ENCODE results near the gene PDIA5. TPM values are rescaled to one million over a fixed set of nuclear protein-coding genes. Genes with fewer than 3 reads are reported as not detected.

Gene PDIA5
- total RNA-seq, 1 experiment from 2014 or later = 16.1 TPM

DNA sequence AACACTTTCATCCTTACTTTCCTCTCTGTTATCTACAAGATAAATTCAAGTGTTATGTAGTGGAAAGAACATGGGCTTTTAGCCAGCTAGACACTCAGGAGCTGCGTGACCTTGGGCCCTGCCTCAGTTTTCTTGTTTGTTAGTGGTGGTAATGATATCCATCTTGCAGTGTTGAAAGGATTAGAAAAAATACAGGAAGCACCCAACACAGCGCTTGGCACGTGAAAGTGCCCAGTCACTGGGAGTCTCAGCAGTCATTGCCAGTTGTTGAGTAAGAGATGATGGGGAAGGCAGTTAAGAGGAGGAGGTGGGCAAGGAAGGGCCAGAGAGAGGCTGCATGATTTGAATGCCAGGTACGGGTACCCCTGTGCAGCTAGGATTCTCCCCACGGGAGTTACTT lies 5.3 kb downstream of the PDIA5 start:
- H3K27ac ChIP-seq = no peak overlapping the region
- no peaks in the 10 kb centered on the region for H3K9me3 ChIP-seq (replicated peaks)
- no peak overlapping the region for H3K4me3 ChIP-seq
- H3K36me3 ChIP-seq = no peaks in the 10 kb centered on the region
- H3K27me3 ChIP-seq = no peaks in the 10 kb centered on the region
- no peak for DNase-seq
- H3K4me1 ChIP-seq = 0 out of 2 replicates have a peak, but pooled peaks cover 8% of the 10 kb centered on the region

GRCh38 chr3:123072564-123072963 lies 5.7 kb downstream of the PDIA5 start:
- H3K36me3 ChIP-seq = no peaks in the 10 kb centered on the region
- H3K9me3 ChIP-seq (replicated peaks) = no peaks in the 10 kb centered on the region
- no peak overlapping the region for H3K27ac ChIP-seq
- no peaks in the 10 kb centered on the region for H3K27me3 ChIP-seq
- no peak overlapping the region for H3K4me3 ChIP-seq
- H3K4me1 ChIP-seq = 0 out of 2 replicates have a peak, but pooled peaks cover 12% of the 10 kb centered on the region
- no peak for DNase-seq

DNA sequence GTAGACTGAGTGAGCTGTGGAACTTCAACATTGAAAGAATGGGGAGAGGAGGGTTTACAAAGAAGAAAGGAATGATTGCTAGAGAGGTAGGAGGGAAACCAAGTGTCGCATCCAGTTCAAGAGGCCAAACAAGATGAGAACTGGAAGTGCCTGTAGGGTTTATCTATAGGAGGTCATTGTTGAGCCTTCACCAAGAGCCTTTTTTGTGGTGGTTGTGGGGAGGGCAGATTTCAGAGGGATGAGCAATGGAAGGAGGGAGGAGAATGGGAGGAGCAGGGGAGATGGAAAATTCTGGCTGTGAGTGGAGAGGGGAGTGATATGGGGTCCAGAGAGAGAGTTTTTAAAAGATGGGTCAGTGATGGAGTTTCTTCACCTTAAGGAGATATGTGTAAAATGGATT lies 8.5 kb downstream of the PDIA5 start:
- no peaks in the 10 kb centered on the region for H3K9me3 ChIP-seq (replicated peaks)
- H3K4me1 ChIP-seq = peaks cover 20% of the 10 kb centered on the region; the same call in 1 of the 2 replicates
- H3K27ac ChIP-seq = no peak overlapping the region
- no peak for DNase-seq
- H3K27me3 ChIP-seq = no peaks in the 10 kb centered on the region
- H3K36me3 ChIP-seq = no peaks in the 10 kb centered on the region
- H3K4me3 ChIP-seq = no peak overlapping the region

DNA sequence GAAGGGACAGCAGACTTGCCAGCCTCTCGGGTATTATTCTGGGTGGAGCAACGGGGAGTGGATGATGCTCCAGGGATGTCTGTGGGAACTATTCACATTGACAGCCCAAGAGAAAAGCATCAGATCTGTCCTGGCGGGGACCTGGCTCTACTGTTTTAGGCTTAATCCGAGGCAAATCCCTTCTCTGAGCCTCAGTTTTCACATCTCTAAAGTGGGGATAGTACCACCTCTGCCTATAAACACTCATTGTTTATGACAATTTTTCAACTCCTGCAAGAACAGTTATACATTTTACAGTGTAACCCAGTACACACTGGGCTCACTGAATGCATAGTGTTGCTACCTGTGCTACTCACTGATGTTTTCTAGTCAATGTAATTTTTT lies 9.3 kb downstream of the PDIA5 start:
- Histone ChIP-seq H3K36me3 (no peaks in the 10 kb centered on the region), H3K4me3 (no peak overlapping the region), H3K9me3 (replicated peaks) (no peaks in the 10 kb centered on the region), H3K27ac (no peak overlapping the region), H3K4me1 (peaks cover 20% of the 10 kb centered on the region; the same call in 1 of the 2 replicates), H3K27me3 (no peaks in the 10 kb centered on the region)
- DNase-seq = no peak

GRCh38 chr3:123076496-123077418 lies 9.9 kb downstream of the PDIA5 start:
- Histone ChIP-seq H3K4me3 (no peak overlapping the region), H3K27me3 (no peaks in the 10 kb centered on the region), H3K27ac (no peak overlapping the region), H3K4me1 (peaks cover 20% of the 10 kb centered on the region; the same call in 1 of the 2 replicates), H3K36me3 (no peaks in the 10 kb centered on the region), H3K9me3 (replicated peaks) (no peaks in the 10 kb centered on the region)
- peak in 1 of 2 experiments; percentile 53 for DNase-seq

DNA sequence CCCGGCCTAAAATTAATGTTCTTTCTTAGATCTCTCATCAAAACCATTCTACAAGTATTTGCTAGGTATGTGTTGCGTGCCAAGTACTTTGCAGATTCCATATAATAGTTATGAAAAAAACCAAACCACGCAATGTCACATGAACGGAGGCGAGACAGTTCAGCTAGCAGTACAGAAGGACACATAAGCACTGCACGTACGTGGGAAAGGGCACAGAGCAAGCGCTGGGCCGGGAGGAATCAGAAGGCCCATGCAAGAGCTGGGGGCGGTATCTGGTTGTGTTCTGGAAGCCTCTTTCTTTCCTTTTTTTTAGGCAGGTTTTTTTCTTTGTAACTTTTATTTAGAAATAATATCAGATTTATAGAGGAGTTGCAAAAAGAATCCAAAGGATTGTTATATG lies 11.3 kb downstream of the PDIA5 start:
- Histone ChIP-seq H3K9me3 (replicated peaks) (no peaks in the 10 kb centered on the region), H3K36me3 (no peaks in the 10 kb centered on the region), H3K27me3 (no peaks in the 10 kb centered on the region), H3K4me1 (peaks cover 30% of the 10 kb centered on the region), H3K4me3 (no peak overlapping the region), H3K27ac (no peak overlapping the region)
- no peak for DNase-seq

DNA sequence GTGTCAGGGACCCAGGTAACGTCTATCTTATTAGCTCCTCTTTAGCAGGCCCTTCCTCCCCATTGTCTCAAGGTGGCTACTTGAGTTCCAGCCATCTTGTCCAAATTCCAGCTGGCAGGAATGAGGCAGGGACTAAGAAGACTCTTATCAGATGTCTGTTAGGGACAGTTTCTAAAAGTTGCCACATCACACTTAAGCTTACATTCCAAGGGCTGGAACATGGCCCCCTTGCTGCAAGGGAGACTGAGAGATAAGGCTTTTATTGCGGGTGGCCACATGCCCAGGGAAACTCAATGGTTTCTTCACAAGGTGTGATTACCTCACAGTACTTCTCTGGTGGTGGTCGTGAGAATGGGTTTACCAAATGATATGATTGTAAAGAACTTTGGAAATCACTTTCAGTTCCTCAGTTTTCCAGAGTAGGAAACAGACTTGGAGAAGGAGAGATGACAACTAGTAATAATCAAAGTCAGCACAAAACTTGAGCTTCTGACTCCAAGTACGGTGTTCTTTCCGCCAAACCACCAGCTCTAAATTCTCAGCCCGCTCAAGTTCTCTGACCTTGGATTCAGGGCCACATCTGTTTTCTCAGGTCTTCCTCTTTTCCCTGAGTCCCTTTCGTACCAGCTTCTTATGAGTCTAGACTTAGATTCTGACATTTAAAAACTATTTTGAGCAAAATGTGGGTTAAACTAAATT lies 14.2 kb downstream of the PDIA5 start:
- no peak for DNase-seq
- no peaks in the 10 kb centered on the region for H3K27me3 ChIP-seq
- no peaks in the 10 kb centered on the region for H3K36me3 ChIP-seq
- no peaks in the 10 kb centered on the region for H3K9me3 ChIP-seq (replicated peaks)
- H3K4me3 ChIP-seq = no peak overlapping the region
- H3K4me1 ChIP-seq = peaks cover 48% of the 10 kb centered on the region
- no peak overlapping the region for H3K27ac ChIP-seq

- Histone ChIP-seq H3K4me3 (no peak overlapping the region), H3K36me3 (no peaks in the 10 kb centered on the region), H3K9me3 (replicated peaks) (no peaks in the 10 kb centered on the region), H3K4me1 (peaks cover 52% of the 10 kb centered on the region), H3K27me3 (no peaks in the 10 kb centered on the region), H3K27ac (no peak overlapping the region)
- no peak for DNase-seq
Measured at GRCh38 chr3:123081718-123082369, 15.0 kb downstream of the PDIA5 start.

- no peaks in the 10 kb centered on the region for H3K9me3 ChIP-seq (replicated peaks)
- H3K27me3 ChIP-seq = no peaks in the 10 kb centered on the region
- H3K36me3 ChIP-seq = no peaks in the 10 kb centered on the region
- peaks cover 49% of the 10 kb centered on the region for H3K4me1 ChIP-seq
- H3K27ac ChIP-seq = no peak overlapping the region
- DNase-seq = no peak
- no peak overlapping the region for H3K4me3 ChIP-seq
Measured at GRCh38 chr3:123082370-123083065, 15.7 kb downstream of the PDIA5 start.

DNA sequence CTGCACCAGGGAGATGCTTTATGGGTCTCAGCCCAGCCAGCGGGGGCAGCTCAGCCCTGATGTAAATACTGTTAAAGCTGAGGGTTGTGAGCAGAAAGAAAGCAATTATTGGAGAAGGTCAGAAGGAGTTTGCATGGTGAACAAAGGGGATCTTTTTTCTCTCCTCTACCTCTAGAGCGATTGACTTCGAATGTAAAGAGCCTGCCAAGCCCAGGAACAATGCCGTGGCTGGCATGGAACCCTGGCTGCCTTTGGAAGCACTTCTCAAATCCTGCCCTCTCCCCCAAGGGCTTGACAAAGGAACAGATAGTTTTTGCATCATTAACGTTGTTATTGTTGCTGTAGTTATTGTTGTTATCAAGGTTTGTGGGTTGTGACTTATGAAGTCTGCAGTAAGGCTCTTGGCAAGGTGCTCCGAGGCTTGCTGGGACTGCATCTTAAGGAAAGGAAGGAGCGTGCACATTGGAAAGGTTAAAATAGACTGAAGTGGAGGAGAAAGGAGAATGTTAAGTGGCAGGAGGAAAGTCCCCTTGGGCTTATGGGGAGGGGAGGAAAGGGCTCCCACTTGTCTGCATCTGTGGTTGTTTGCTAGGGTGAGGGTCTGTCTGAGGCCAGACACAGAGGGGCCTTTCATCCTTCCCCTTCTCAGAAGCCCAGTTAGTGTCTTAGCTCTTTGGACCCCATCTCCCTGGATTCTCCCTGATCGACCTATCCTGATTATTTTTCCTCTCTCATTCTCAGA lies 16.7 kb downstream of the PDIA5 start:
- H3K9me3 ChIP-seq (replicated peaks) = no peaks in the 10 kb centered on the region
- DNase-seq = no peak
- peaks cover 55% of the 10 kb centered on the region for H3K4me1 ChIP-seq
- H3K27ac ChIP-seq = no peak overlapping the region
- no peak overlapping the region for H3K4me3 ChIP-seq
- no peaks in the 10 kb centered on the region for H3K27me3 ChIP-seq
- no peaks in the 10 kb centered on the region for H3K36me3 ChIP-seq

GRCh38 chr3:123084192-123084591 lies 17.4 kb downstream of the PDIA5 start:
- Histone ChIP-seq H3K9me3 (replicated peaks) (no peaks in the 10 kb centered on the region), H3K4me1 (peaks cover 55% of the 10 kb centered on the region), H3K36me3 (no peaks in the 10 kb centered on the region), H3K27ac (no peak overlapping the region), H3K4me3 (no peak overlapping the region), H3K27me3 (no peaks in the 10 kb centered on the region)
- no peak for DNase-seq

- peak overlapping the region; percentile 58 for H3K27ac ChIP-seq
- H3K27me3 ChIP-seq = no peaks in the 10 kb centered on the region
- H3K4me3 ChIP-seq = no peak overlapping the region
- no peaks in the 10 kb centered on the region for H3K9me3 ChIP-seq (replicated peaks)
- DNase-seq = no peak
- peaks cover 49% of the 10 kb centered on the region for H3K4me1 ChIP-seq
- no peaks in the 10 kb centered on the region for H3K36me3 ChIP-seq
Measured at GRCh38 chr3:123084738-123085237, 18.0 kb downstream of the PDIA5 start.

GRCh38 chr3:123085293-123085931 lies 18.6 kb downstream of the PDIA5 start:
- no peaks in the 10 kb centered on the region for H3K36me3 ChIP-seq
- no peaks in the 10 kb centered on the region for H3K9me3 ChIP-seq (replicated peaks)
- H3K4me3 ChIP-seq = no peak overlapping the region
- H3K27me3 ChIP-seq = no peaks in the 10 kb centered on the region
- H3K4me1 ChIP-seq = peaks cover 48% of the 10 kb centered on the region
- peak; percentile 38 to 60 for DNase-seq
- peak overlapping the region; percentile 58 for H3K27ac ChIP-seq
